HCT116 (cell line): ENCODE measurements around the gene HAGH. TPM values are rescaled to one million over a fixed set of nuclear protein-coding genes. Genes with fewer than 3 reads are reported as not detected.

Experiments used
- ATAC-seq: fragments of 200-7000 bp; cut with Tn5 transposase; 2 replicates; pipeline ENCODE4 v1.9.1; 2020; ENCODE audit warnings: mild to moderate bottlenecking, moderate library complexity
- BruUV-seq: library from RNA; stranded (reverse); fragments of 400-500 nt; replicated peaks from 2 replicates; lab custom pipeline; 2021; lab: Mats Ljungman, UMichigan
- CTCF ChIA-PET: fragments of 300-600 bp; sonication (Branson Sonifier 250); formaldehyde crosslinking; loops from one replicate; lab custom pipeline; 2021; ENCODE audit warnings: antibody characterized with exemption; lab: Charles Lee
- POLR2A ChIA-PET: fragments of 300-600, 350-600 bp; sonication (Branson Sonifier 250); formaldehyde crosslinking; loops from one replicate; lab custom pipeline; 2021; ENCODE audit warnings: antibody characterized with exemption; lab: Charles Lee
- RAD21 ChIA-PET, 2 experiments: fragments of 300-600 bp; sonication (Branson Sonifier 250); formaldehyde crosslinking; loops; one replicate each; lab custom pipeline; 2023; ENCODE audit warnings: low total read pairs in 2 of 2; ENCODE audit not compliant: uncharacterized antibody in 2 of 2, unreplicated experiment in 2 of 2, low non-redundant PET in 1 of 2; lab: Charles Lee
- DNase-seq: peaks from one replicate; pipeline ENCODE4 v3.0.0-alpha.2; 2010; ENCODE audit warnings: low read depth, low spot score
- H2AFZ ChIP-seq: fragments of 200-600 bp; shearing (Covaris generic), sonication (generic); 2 replicates; pipeline ENCODE4 v1.6.1; 2017; ENCODE audit warnings: low read depth, mixed run types, mixed read lengths, antibody characterized with exemption, low read length; ENCODE audit not compliant: poor library complexity, severe bottlenecking
- H3K27ac ChIP-seq: 2 replicates; pipeline ENCODE4 v1.5.1; 2012; ENCODE audit warnings: low read depth, low read length
- H3K27me3 ChIP-seq: fragments of 200-600 bp; sonication (generic); 2 replicates; pipeline ENCODE4 v1.6.1; 2016; ENCODE audit warnings: mixed run types, low read length, mixed read lengths; ENCODE audit not compliant: insufficient read depth
- H3K36me3 ChIP-seq, 2 experiments: fragments of 200-500 bp in 1 of 2; fragments of 200-600 bp in 1 of 2; sonication (Bioruptor generic) in 1 of 2; sonication (generic) in 1 of 2; 2 replicates each; pipeline versions ENCODE4 v1.5.1 to v1.6.1; 2014 to 2016; ENCODE audit warnings: low read length in 2 of 2, inconsistent platforms in 1 of 2, mixed read lengths in 1 of 2, mixed run types in 1 of 2; ENCODE audit not compliant: insufficient read depth in 2 of 2, control insufficient read depth in 1 of 2
- H3K4me1 ChIP-seq, 2 experiments: fragments of 200-600 bp in 1 of 2; sonication (generic) in 1 of 2; 2 replicates each; pipeline versions ENCODE4 v1.5.1 to v1.6.1; 2012 to 2017; ENCODE audit warnings: low read length in 2 of 2, inconsistent platforms in 1 of 2, mild to moderate bottlenecking in 1 of 2, mixed read lengths in 1 of 2, mixed run types in 1 of 2, moderate library complexity in 1 of 2; ENCODE audit not compliant: insufficient read depth in 2 of 2, control insufficient read depth in 1 of 2
- H3K4me2 ChIP-seq: fragments of 200-600 bp; sonication (generic); 2 replicates; pipeline ENCODE4 v1.6.1; 2017; ENCODE audit warnings: mixed run types, low read length, mixed read lengths
- H3K4me3 ChIP-seq, 2 experiments: fragments of 200-600 bp in 1 of 2; sonication (generic) in 1 of 2; replicated peaks in 1 of 2; 2 replicates each; pipeline ENCODE4 v1.5.1; 2011 to 2016; ENCODE audit warnings: low read length in 2 of 2, control low read depth in 1 of 2, low read depth in 1 of 2, mild to moderate bottlenecking in 1 of 2, mixed read lengths in 1 of 2, mixed run types in 1 of 2
- H3K79me2 ChIP-seq: fragments of 200-600 bp; sonication (generic); 2 replicates; pipeline ENCODE4 v1.6.1; 2017; ENCODE audit warnings: mild to moderate bottlenecking, mixed run types, low read length, moderate library complexity, mixed read lengths; ENCODE audit not compliant: insufficient read depth
- H3K9ac ChIP-seq: fragments of 200-600 bp; sonication (generic); 2 replicates; pipeline ENCODE4 v1.6.1; 2016; ENCODE audit warnings: low read length, mixed read lengths
- H3K9me2 ChIP-seq: fragments of 200-600 bp; sonication (generic), shearing (Covaris generic); 2 replicates; pipeline ENCODE4 v1.6.1; 2017; ENCODE audit warnings: mixed run types, mild to moderate bottlenecking, moderate library complexity; ENCODE audit not compliant: insufficient read depth
- H3K9me3 ChIP-seq, 2 experiments: fragments of 200-500 bp in 1 of 2; fragments of 200-600 bp in 1 of 2; sonication (Bioruptor generic) in 1 of 2; sonication (generic) in 1 of 2; 2 replicates each; pipeline ENCODE4 v1.6.1; 2014 to 2017; ENCODE audit warnings: low read length in 2 of 2, mixed read lengths in 2 of 2, inconsistent platforms in 1 of 2, low read depth in 1 of 2, mild to moderate bottlenecking in 1 of 2, mixed run types in 1 of 2, moderate library complexity in 1 of 2; ENCODE audit not compliant: control insufficient read depth in 1 of 2, insufficient read depth in 1 of 2
- H4K20me1 ChIP-seq: fragments of 200-600 bp; sonication (generic), shearing (Covaris generic); 2 replicates; pipeline ENCODE4 v1.6.1; 2017; ENCODE audit warnings: mixed run types, mild to moderate bottlenecking, moderate library complexity; ENCODE audit not compliant: insufficient read depth
- CBX3 ChIP-seq: IDR thresholded peaks from 2 replicates; pipeline ENCODE4 v1.6.1; 2012; ENCODE audit warnings: low read depth
- CEBPB ChIP-seq: IDR thresholded peaks from 2 replicates; pipeline ENCODE4 v1.6.1; 2012; ENCODE audit warnings: low read depth
- EGR1 ChIP-seq: IDR thresholded peaks from 2 replicates; pipeline ENCODE4 v1.6.1; 2012; ENCODE audit warnings: low read depth
- EZH2phosphoT487 ChIP-seq: fragments of 200-600 bp; IDR thresholded peaks from 2 replicates; pipeline ENCODE4 v1.6.1; 2018; ENCODE audit warnings: antibody characterized with exemption, borderline replicate concordance
- FOSL1 ChIP-seq: IDR thresholded peaks from 2 replicates; pipeline ENCODE4 v1.6.1; 2012; ENCODE audit warnings: low read depth
- JUND ChIP-seq: IDR thresholded peaks from 2 replicates; pipeline ENCODE4 v1.6.1; 2012
- RAD21 ChIP-seq: IDR thresholded peaks from 2 replicates; pipeline ENCODE4 v1.6.1; 2012; ENCODE audit warnings: low read depth, mild to moderate bottlenecking
- SIN3A ChIP-seq: IDR thresholded peaks from 2 replicates; pipeline ENCODE4 v1.6.1; 2012; ENCODE audit warnings: low read depth
- SP1 ChIP-seq: IDR thresholded peaks from 2 replicates; pipeline ENCODE4 v1.6.1; 2012; ENCODE audit warnings: low read depth
- SRF ChIP-seq: IDR thresholded peaks from 2 replicates; pipeline ENCODE4 v1.6.1; 2012; ENCODE audit warnings: low read depth
- ZFX ChIP-seq: fragments of 450-650 bp; IDR thresholded peaks from 2 replicates; pipeline ENCODE4 v1.6.1; 2017
- ZNF274 ChIP-seq: fragments of 200-500 bp; sonication (Bioruptor generic); IDR thresholded peaks from 2 replicates; pipeline ENCODE4 v1.6.1; 2014; ENCODE audit warnings: mild to moderate bottlenecking, low read depth, low read length, inconsistent platforms
- intact Hi-C: fragments of 100-400 bp; cut with micrococcal nuclease; formaldehyde crosslinking; loops from 2 replicates; pipeline ENCODE4 v1.10.0; 2022
- total RNA-seq: library from RNA; stranded (reverse); gene quantifications from one replicate; pipeline ENCODE4 v1.2.1, GENCODE V29; 2021; ENCODE audit not compliant: unreplicated experiment
- TF ChIP-seq, protein P1 (sequence below), 3 experiments: fragments of 200-600 bp in 1 of 3; sonication (generic) in 1 of 3; IDR thresholded peaks in 2 of 3; conservative IDR thresholded peaks in 1 of 3; 2 replicates each; pipeline ENCODE4 v1.5.1; 2012 to 2017; ENCODE audit warnings: low read depth in 2 of 3, low read length in 2 of 3, antibody characterized with exemption in 1 of 3, borderline replicate concordance in 1 of 3, control low read depth in 1 of 3, mild to moderate bottlenecking in 1 of 3, mixed read lengths in 1 of 3, mixed run types in 1 of 3, moderate library complexity in 1 of 3; ENCODE audit not compliant: insufficient read depth in 1 of 3
- TF ChIP-seq, protein P2 (sequence below): IDR thresholded peaks from 2 replicates; pipeline ENCODE4 v1.6.1; 2012

The HAGH gene
- total RNA-seq, 1 experiment from 2014 or later = 39.1 TPM

DNA sequence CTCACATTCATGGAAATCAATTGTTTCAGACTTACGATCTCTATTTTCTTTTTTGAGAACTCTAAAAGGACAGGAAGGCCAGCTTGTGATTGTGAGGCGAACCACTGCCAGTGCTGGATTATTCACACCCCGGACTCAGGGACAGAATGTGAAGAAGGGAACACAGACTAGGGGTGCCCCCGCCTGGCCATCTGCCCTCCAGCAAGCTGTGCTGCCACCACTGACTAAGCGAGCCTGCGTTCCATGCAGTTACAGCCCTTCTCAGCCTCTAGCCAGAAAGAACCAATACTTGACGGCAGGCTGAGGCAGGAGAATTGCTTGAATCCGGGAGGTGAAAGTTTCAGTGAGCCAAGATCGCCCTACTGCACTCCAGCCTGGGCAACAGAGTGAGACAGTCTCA, 2.8 kb downstream of the HAGH start:
- Histone ChIP-seq H3K4me1 (peaks cover 13 to 16% of the 10 kb centered on the region in 2 experiments), H3K9me2 (no peaks in the 10 kb centered on the region), H3K27me3 (no peaks in the 10 kb centered on the region), H3K36me3 (no peaks in the 10 kb centered on the region), H3K9me3 (no peaks in the 10 kb centered on the region), H2AFZ (no peak overlapping the region), H3K27ac (no peak overlapping the region), H4K20me1 (peaks cover 5% of the 10 kb centered on the region; the same call in 1 of the 2 replicates), H3K4me2 (no peak overlapping the region), H3K9ac (no peak overlapping the region), H3K79me2 (peaks cover 17% of the 10 kb centered on the region), H3K4me3 (no peak overlapping the region)
- DNase-seq (no peak), ATAC-seq (no peak)
- CTCF ChIA-PET = interaction anchor here (0.9 kb wide), 1 partner anchor 41 kb away, joined by 3 read pairs; the partner anchor contains the start of genes NUBP2 and SPSB3
- TF ChIP-seq ZFX (no peak), CEBPB (no peak), SIN3A (no peak), RAD21 (peak; percentile 56; the same call in 1 of the 2 replicates)
- TF ChIP-seq, protein P1, sequence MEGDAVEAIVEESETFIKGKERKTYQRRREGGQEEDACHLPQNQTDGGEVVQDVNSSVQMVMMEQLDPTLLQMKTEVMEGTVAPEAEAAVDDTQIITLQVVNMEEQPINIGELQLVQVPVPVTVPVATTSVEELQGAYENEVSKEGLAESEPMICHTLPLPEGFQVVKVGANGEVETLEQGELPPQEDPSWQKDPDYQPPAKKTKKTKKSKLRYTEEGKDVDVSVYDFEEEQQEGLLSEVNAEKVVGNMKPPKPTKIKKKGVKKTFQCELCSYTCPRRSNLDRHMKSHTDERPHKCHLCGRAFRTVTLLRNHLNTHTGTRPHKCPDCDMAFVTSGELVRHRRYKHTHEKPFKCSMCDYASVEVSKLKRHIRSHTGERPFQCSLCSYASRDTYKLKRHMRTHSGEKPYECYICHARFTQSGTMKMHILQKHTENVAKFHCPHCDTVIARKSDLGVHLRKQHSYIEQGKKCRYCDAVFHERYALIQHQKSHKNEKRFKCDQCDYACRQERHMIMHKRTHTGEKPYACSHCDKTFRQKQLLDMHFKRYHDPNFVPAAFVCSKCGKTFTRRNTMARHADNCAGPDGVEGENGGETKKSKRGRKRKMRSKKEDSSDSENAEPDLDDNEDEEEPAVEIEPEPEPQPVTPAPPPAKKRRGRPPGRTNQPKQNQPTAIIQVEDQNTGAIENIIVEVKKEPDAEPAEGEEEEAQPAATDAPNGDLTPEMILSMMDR (IDR thresholded peaks at IDR 0.05 in 2 of 3, conservative IDR thresholded peaks at IDR 0.05 in 1 of 3; ENCODE audit: borderline replicate concordance in 1 of 3, insufficient read depth in 1 of 3, low read depth in 2 of 3, low read length in 2 of 3) = peak; percentile 32 to 48 (median 36); a peak in 5 of 6 replicates
- intact Hi-C loops = no loop called here
- BruUV-seq = no TSS peak
- POLR2A ChIA-PET = no interaction called here
- RAD21 ChIA-PET = no interaction called here

DNA sequence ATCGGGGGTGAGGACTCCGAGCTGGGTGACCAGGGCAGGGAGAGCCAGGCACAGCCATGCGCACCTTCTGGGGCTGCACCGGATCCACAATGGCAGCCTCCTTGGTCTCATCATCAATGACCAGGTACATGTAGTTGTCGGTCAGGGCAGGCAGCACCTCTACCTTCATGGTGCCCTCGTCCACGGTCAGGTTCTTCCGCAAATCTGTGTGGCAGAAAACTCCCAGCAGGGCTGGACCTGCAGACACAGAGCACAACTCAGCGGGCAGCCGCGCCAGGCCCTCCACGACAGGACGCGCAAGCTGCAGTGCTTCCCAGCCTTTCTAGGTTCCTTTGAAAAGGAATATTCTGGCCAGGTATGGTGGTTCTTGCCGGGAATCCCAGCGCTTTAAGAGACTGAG, 3.8 kb downstream of the HAGH start:
- ChIA-PET CTCF (no interaction called here), RAD21 (no interaction called here), POLR2A (no interaction called here)
- BruUV-seq = no TSS peak
- H2AFZ ChIP-seq = no peak overlapping the region
- H3K9me3 ChIP-seq = no peaks in the 10 kb centered on the region
- no peaks in the 10 kb centered on the region for H3K36me3 ChIP-seq
- H3K4me1 ChIP-seq = peaks cover 7 to 9% of the 10 kb centered on the region in 2 experiments
- H3K4me3 ChIP-seq = no peak overlapping the region
- no peak overlapping the region for H3K4me2 ChIP-seq
- intact Hi-C loops = no loop called here
- H3K27ac ChIP-seq = no peak overlapping the region
- no peaks in the 10 kb centered on the region for H3K9me2 ChIP-seq
- no peaks in the 10 kb centered on the region for H3K27me3 ChIP-seq
- no peak for DNase-seq
- H4K20me1 ChIP-seq = no peaks in the 10 kb centered on the region
- no peak overlapping the region for H3K9ac ChIP-seq
- ATAC-seq = no peak
- peaks cover 7% of the 10 kb centered on the region for H3K79me2 ChIP-seq
- no peak for TF ChIP-seq RAD21
- TF ChIP-seq, protein P2, sequence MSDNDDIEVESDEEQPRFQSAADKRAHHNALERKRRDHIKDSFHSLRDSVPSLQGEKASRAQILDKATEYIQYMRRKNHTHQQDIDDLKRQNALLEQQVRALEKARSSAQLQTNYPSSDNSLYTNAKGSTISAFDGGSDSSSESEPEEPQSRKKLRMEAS = no peak
- no peak for TF ChIP-seq ZNF274
- TF ChIP-seq JUND = no peak
- TF ChIP-seq SIN3A = no peak
- TF ChIP-seq, protein P1 (IDR thresholded peaks at IDR 0.05 in 2 of 3, conservative IDR thresholded peaks at IDR 0.05 in 1 of 3; ENCODE audit: borderline replicate concordance in 1 of 3, insufficient read depth in 1 of 3, low read depth in 2 of 3, low read length in 2 of 3) = no peak
- TF ChIP-seq EZH2phosphoT487 = no peak
- TF ChIP-seq EGR1 = no peak
- no peak for TF ChIP-seq SP1
- no peak for TF ChIP-seq FOSL1
- no peak for TF ChIP-seq CBX3
- no peak for TF ChIP-seq SRF
